Dedifferentiated amniotic fluid mesenchymal stem cell (primary cell): ENCODE measurements around the gene MTREX.

Experiments used
- DNase-seq: peaks from one replicate; pipeline ENCODE4 v3.0.0-alpha.2; 2016; ENCODE audit errors: extremely low spot score

MTREX gene

GRCh38 chr5:55324815-55325418 is 17.1 kb downstream of the MTREX start:
- peak; percentile 65 for DNase-seq

GRCh38 chr5:55325621-55326020 is 17.8 kb downstream of the MTREX start:
- no peak for DNase-seq

DNA sequence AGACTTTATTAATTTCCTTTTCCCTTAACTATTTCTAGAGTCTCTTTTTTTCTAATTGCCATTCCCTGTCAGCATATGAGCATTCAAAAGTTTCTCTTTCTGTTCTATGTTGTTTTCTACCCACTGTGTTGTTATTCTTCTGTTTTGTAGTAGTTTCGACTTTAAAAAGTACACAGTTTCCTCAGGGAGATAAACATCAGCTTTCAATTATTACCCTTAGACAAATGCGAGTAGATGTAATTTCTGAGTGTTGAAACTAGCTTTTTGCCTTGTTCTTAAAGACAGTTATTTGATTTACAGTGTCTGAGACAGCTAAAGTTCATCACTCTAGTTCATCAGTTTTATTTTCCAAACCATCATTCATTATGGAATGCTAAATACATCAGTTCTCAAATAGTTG is 19.5 kb downstream of the MTREX start:
- no peak for DNase-seq

DNA sequence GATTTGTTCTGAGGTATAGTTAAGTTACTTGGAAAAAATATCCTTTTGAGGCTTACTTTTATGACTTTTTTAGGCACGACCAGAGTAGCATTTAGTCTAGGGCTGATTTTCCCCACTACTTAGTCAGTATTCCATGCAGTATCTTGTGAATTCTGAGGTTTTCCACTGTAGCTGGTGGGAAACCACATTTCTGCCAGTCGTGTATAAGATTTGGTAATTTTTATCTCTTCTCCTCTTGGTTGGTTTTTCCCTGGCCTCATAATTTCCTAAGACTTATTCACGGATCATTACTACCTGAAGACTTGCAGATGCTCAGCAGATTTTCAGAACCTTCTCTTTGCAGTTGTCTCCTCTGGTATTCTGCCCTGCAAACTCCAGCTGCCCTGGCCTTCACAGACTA is 23.5 kb downstream of the MTREX start:
- no peak for DNase-seq

DNA sequence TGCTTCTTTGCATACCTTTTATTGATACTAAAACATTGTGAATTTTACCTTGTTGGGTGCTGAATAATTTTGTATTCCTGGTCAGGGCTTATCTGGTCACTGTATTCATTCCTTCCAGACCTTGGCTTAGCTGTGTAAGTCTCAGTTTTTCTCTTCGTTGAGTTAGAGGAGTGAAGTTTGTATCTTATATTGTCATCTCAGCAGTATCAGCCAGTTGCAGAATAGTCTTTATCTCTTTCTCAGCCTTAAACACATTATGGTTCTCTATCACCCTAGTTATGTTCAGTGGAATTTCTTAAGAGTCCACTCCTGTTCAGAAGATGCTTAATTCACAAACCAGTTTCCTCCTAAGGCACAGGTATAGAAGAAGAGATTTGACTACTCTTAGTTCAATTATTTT is 25.2 kb downstream of the MTREX start:
- DNase-seq, result no peak

DNA sequence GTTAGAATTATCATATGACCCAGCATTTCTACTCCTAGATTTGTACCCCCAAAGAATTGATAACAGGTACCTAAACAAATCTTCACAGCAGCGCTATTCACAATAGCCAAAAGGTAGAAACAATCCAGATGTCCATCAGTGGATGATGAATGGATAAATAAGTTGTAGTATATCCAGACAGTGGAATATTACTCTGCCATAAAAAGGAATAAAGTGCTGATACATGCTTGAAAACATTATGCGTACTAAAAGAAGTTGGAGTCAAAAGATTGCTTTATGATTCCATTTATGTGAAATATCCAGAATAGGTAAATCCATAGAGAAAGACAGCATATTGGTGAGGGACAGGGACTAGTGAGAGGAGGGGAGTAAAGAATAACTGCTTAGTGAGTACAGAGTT is 26.0 kb downstream of the MTREX start:
- no peak for DNase-seq

- DNase-seq, result no peak
Observed at GRCh38 chr5:55338092-55338613, 30.4 kb downstream of the MTREX start.

DNA sequence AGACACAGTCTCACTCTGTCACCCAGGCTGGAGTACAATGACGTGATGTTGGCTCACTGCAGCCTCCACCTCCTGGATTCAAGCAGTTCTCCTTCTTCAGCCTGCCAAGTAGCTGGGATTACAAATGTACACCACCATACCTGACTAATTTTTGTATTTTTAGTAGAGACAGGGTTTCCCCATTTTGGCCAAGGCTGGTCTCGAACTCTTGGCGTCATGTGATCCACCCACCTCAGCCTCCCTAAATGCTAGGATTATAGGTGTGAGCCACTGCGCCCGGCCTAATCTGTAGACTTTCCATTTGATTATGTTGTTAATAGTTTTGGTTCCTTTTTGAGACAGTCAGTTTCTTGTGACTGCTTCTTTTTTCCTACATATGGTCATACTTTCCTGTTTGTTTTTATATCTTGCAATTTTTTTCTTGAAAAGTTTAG is 31.0 kb downstream of the MTREX start:
- no peak for DNase-seq

DNA sequence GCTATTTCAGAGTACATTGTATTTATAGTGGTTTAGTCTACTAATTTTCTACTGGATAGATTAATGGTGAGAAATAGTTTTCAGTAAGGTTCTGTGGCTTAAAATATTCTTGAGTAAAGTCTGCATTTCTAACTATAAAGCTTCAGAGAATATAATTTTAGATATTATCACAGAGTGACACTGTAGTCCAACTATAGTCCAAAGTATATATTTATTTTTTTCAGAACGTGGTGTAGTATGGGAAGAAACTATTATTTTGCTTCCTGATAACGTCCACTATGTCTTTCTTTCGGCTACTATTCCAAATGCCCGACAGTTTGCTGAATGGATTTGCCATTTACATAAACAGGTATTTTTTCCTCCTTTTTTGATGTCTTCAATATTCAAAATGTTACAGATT is 35.3 kb downstream of the MTREX start:
- DNase-seq, result no peak

DNA sequence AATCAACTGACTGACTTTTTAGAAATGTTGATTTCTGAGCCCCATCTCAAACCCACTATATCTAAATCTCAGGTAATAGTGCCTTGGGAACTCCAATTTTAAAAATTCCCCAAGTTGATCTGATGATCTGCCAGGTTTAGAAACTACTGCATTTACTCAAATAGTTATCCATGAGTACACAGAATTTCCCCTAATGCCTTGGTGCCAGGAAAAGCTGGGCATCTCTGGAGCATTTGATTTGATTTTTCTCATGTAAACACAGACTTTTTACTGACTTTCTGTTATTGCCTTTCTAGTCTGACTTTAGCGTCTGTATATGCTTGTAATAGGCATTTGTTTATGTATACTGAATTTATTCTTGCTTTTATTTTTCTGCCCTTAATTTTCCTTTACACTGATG is 35.8 kb downstream of the MTREX start:
- DNase-seq, result no peak

GRCh38 chr5:55344392-55344992 is 36.7 kb downstream of the MTREX start:
- DNase-seq, result peak; percentile 74

DNA sequence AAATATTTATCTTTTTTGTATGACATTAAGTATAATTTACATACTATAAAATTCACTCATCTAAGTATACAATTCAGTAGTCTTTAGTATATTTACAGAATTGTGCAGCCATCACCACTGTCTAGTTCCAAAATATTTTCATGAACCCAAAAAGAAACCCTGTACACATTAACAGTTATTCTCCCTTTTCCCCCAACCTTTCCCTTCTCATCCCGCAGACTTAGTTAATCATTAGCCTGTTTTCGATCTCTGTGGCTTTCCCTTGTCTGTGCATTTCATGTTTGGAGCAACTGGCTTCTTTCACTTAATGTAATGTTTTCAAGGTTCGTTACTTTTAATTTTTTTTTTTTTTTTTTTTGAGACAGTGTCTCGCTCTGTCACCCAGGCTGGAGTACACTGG is 37.5 kb downstream of the MTREX start:
- no peak for DNase-seq

DNA sequence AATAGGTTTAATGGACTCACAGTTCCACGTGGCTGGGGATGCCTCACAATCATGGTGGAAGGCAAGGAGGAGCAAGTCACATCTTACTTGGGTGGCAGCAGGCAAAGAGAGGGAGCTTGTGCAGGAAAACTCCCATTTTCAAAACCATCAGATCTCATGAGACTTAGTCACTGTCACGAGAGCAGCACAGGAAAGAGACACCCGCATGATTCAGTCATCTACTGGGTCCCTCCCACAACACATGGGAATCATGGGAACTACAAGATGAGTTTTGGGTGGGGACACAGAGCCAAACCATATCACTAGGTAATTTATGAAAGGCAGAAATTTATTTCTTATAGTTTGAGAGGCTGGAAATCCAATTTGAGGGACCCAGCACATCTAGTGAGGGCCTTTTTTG is 40.0 kb downstream of the MTREX start:
- DNase-seq, result no peak

GRCh38 chr5:55350754-55351153 is 43.0 kb downstream of the MTREX start:
- DNase-seq, result no peak

GRCh38 chr5:55356896-55357295 is 49.1 kb downstream of the MTREX start:
- no peak for DNase-seq

DNA sequence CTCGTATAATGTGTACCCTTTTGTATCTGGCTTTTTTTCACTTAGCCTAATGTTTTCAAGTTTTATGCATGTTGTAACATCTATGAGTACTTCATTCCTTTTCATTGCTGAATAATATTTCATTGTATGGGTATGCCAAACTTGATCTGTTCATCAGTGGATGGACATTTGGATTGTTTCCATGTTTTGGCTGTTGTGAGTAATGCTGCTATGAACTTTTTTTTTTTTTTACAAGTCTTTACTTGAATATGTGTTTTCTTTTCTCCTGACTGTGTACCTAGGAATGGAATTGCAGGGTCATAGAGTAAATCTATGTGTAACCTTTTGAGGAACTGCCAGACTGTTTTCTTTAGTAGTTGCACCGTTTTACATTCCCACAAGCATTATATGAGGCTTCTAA is 52.4 kb downstream of the MTREX start:
- no peak for DNase-seq

GRCh38 chr5:55363856-55364255 is 56.1 kb downstream of the MTREX start:
- DNase-seq, result peak; percentile 64

DNA sequence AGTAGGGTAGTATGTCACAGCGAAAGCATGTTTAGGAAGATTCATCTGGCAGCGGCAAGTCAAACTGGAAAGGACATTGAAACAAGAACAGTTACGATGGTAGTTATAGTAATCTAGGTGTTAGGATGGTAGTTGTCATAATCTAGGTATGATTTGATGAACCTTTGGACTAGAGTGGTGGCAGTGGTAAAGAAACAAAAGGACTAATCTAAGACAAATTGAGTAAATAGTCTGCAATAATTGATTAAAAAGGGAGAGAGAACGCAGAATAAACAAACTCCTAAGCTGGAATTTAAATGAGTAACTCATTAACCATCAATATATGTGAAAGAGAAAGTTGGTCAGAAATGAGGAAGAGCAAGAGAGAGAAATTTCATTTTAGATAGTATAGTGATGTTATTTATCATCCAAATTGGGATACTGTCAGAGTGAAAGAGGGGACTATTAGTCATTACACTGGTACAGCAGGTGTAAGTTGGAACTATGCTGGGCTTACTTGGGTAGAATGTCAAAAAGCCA is 56.8 kb downstream of the MTREX start:
- DNase-seq, result no peak

GRCh38 chr5:55370291-55370925 is 62.6 kb downstream of the MTREX start:
- DNase-seq, result no peak

DNA sequence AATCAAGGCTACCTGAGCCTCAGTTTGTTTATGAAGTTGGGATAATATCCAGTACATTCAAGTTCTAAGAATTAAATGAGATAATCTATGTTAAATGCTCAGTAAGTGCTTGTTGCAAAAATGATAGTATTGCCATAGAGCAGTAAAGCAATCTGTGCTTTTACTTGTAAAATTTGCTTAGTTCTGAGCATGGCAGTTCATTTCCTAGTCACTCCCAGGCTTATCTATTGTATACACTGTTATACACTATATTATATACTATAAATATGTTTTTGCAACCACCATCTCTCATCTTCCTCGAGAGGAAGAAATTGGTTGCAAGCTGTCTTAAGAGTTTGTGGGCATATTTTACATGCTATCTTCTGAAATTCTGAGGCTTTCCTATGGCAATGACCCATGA is 63.4 kb downstream of the MTREX start:
- DNase-seq, result no peak

DNA sequence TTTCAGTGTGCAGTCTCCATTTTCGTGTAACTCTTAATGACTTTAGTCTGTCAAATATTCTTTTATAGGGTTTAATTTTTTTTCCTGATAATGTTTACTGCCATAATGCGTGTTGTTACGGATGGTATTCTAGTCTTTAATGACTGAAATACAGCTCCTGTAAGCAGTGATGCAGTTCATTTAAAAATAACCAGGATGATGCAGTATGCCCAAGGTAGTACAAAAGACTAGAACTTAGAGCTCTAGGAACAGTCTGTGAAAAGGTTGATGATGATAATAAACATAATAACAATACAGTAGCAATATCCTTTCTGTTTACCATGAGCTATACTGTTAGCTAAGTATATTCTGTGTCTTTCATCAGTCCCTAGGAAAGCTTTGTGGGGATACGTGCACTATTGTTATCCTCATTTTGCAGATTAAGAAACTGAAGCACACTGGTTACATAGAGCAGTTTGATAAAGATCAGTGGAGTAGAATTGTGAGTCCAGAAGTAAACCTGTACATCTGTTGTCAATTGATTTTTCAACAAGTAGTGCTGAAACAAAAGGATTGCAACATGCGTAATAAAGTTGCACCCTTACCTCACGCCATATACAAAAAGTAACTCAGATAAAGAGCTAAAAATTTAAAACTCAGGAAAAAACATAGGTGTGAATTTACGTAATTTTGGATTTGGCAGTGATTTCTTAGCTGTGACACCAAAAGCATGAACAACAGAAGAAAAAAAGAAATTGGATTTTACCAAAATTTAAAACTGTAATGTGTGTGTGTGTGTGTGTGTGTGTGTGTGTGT is 64.5 kb downstream of the MTREX start:
- no peak for DNase-seq

- no peak for DNase-seq
Observed at GRCh38 chr5:55377810-55378209, 70.0 kb downstream of the MTREX start.
